GM18907 (cell line): ENCODE results near the gene NUAK1.
"Not testable (repeated sequence)": the region's sequence is repeated elsewhere in the genome, so short reads cannot be mapped to it uniquely, and the experiment has no call there.

ENCODE experiments used
- ATAC-seq: cut with Tn5 transposase; IDR thresholded peaks from one replicate; pipeline ENCODE4 v1.9.1; 2021; ENCODE audit warnings: mild to moderate bottlenecking, moderate library complexity; ENCODE audit not compliant: unreplicated experiment

Gene NUAK1

DNA sequence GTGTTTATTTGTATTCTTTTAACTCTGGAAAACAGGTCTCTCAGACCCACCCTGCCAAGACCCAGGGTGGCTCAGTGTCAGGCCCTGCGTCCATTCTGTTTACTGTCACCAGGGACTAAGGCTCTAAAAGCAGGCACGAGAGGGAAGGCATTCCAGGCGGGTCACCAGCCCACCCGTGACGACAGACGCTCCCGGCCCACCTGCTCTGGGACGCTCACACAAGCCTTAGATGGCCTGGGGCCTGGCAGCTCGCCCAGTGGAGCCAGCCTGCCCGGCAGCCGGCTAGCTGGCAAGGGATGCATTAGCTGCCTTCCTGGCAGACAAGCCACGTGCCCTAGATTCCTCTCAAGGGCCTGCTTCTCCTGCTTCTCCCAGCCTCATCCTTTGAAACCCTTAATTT is 9.2 kb upstream of the NUAK1 start:
- ATAC-seq: no peak

DNA sequence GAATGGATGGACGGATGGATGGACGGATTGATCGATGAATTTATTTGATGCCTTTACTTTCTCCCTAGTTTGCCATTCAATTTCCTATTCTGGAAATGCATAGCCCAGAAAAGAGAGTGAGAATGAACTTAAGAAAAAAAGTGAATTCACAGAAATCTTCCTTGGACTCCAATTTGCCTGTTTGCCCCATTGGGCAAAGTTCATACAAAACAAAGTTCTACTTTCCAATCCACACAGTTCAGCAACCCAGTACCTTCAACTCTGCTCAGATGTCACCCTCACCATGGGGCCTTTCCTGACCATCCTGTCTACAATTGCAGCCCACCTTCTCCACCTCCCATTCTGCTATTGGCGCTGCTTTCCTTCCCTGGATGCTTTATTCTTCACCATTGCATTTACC is 8.2 kb upstream of the NUAK1 start:
- ATAC-seq: no peak

DNA sequence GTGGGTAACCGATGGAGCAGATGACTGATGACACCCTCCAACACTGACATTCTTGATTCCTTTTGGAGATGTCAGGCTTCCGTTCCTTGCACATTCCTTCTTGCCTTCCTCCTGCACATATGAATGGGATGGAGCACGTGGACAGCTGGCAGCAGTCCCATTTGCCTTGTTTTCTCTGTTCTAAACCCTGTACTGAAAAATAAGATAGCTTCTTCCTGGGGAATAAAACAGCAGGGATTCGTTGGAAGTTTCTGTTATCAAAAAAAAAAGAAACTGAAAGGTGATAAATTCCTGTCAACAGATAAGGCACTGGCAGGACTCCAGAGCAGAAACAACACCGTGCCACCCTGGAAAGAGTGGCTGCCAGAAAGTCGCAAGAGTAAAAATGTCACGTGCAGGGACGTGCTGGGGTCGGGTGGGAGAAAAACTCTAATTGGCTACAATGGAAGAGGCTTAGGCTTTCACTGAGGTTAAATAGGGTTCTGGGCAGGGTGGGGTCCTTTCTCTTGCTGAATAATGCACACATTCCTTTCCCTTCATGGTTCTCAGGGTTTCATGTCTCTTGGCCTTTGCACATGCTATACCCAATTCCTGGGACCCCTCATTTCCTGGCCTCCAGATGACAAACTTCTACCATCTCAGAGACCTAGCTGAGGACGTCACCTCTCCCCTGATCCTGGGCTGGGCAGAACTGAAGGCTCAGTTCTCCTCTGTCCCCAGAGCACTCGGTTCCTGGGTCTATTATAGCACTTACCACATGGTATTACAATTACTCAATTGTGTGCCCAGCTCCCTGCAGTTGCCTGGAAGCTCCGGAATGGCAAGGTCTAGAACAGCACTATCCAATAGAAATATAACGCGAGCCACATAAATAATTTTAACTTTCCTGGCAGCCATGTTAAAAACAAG is 7.0 kb upstream of the NUAK1 start:
- no peak for ATAC-seq

DNA sequence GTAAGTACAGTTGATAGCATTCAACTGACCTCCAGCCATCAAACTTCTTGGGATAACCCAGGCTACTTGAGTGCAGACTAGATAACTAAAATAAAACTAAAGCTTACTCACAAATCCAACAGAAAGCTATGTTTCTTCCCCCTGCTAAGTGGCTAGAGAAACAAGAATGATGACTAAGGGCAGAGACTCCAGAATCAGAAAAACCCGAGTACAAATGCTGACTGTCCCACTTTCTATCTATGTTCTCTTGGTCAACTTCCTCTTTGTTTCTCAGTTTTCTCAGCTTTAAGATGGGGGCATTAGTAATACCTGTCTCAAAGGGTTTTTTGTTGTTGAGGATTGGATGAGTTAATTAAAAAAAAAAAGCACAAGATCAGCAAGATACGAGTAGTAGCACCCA is 6.1 kb upstream of the NUAK1 start:
- ATAC-seq: no peak

DNA sequence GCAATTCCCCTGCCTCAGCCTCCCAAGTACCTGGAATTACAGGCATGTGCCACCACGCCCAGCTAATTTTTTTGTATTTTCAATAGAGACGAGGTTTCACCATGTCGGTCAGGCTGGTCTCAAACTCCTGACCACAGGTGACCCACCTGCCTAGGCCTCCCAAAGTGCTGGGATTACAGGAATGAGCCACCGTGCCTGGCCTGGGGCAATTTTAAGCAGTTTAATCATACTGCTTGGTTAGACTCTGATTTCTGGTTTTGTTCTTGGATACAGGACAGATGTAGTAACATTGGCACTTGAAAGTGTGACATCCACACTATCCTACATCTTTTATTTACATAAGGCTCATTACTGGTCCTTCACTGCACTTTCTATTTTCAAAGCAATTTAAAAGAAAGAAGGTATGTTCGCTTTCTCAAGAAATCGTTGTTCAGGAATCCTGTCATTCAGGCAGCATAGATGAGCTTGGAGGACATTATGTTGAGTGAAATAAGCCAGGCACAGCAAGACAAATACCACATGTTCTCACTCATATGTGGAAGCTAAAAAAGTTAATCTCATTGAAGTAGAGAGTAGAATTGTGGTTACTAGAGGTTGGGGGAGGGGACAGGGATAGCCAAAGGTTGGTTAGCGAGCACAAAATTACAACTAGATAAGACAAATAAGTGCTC is 4.0 kb upstream of the NUAK1 start:
- ATAC-seq: no peak

DNA sequence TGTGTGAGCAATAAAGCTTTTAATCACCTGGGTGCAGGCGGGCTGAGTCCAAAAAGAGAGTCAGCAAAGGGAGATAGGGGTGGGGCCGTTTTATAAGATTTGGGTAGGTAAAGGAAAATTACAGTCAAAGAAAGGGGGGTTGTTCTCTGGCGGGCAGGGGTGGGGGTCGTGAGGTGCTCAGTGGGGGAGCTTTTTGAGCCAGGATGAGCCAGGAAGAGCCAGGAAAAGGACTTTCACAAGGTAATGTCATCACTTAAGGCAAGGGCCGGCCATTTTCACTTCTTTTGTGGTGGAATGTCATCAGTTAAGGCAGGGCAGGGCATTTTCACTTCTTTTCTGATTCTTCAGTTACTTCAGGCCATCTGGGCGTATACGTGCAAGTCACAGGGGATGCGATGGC is 3.2 kb upstream of the NUAK1 start:
- not testable (repeated sequence) for ATAC-seq

DNA sequence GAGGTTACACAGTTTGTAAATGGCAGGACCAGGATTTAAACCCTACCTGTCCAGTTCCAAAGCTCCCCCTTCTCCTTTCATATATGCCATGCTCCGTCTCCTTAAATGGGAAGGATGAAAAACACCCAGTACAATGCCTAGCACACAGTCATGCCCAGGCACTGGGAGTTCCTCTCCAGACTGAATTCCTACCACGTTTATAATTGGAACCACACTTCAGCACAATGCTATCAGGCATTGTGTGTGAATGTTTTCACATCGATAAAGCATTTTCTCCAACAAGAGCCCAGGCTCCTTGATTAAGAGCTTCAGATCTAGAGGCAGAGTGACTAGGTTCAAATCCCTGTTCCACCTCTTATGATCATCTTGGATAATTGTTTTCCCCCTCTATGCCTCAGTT is 2.7 kb upstream of the NUAK1 start:
- ATAC-seq: no peak

DNA sequence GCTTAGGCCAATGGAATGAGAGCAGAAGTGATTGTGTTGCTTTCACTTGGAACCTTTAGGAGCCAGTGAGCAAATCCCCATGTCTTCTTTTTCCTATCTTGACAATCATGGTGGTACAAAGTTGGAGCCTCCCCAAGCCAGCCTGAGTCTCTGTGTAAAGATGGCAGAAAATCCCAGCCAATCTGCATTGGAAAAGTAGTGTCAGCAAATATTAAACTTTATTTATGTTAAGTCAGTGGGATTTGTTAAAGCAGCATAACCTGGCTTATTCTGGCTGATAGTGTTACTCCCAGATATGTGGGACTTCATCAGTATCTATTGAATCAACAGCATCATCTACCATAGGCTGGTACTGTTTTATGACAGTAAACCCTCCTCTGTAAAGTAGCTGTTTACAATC is 2.2 kb upstream of the NUAK1 start:
- ATAC-seq: no peak

DNA sequence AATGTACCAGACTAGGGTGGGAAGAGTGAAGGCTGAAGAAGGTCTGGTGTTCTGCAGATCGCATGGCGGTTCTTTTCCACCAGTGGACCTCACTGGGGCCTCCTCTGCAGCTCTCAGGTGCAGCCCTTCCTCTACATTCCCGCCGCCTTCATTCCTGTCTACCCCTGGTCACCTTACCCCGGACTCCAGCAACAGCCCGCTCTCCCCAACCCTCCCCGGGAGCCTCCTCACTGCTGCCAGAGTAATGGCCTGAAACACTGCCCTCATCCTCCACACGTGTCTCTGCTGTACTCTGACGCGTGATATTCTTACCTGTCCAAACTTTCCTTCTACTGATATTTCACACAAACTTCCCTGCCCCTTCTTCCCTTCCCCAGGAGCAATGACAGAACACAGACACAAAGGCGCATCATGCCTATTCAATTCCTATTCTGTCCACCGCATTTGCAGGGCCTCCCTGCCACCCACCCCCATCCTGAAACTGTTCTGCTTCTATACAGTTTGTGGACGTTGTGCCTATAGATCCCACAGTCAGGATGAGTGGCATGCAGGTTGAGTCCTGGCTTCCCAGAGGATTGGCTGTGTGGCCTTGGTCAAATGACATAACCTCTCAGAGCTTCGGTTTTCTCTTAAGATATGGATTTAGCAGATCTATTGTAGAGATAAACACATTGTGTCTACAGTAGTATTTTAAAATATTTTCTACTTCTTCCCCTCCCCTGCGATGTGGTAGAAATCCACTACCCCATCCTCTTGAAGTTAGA is 1.7 kb upstream of the NUAK1 start:
- no peak for ATAC-seq

DNA sequence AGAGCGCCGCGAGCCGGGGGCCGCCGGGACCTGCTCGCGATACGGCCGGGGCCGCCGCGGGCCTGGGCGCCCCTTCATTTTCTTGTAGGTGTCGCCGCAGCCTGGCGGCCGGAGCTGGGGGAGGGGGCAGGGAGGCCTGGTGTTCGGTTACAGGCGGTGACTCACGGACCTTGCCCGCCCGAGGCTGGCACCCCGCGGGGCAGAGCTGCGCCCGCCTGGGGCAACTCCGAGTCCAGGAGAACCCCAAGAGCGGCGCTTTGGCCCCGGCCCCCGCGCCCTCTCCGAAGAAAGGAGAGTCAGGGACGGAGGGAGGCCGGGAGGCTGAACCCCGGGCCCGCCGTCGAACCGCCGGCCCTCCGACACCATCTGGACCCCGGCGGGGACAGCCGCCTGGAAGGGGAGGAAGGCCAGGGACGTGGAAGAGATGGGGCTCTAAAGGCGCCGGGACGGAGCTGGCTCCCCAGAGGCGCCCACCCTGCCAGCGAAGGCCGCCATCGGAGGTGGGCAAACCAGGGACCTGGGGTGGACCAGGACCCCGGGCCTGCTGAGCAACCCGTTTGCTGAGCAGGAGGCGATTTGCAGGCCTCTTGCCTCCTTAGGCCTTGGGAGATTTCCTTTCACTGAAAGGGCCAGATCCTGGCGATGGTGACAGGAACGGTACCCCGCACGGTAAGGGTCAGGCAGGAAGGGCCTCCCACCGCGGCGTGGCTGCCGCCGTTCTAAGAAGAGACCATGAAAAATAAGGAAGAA is 843 bp upstream of the NUAK1 start:
- no peak for ATAC-seq

DNA sequence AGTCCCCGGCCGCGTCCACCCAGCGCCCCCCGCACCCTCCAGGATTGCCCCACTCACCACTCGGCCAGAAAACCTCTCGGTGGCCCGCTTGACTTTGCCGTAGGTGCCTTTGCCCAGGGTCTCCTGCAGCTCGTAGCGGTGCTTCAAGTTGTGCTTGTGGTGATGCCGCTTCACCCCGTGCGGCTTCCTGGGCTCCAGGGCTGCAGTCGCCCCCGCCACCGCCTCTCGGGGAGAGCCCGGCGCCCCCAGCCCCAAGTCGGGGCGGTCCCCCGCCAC is 459 bp downstream of the NUAK1 start:
- ATAC-seq: no peak

DNA sequence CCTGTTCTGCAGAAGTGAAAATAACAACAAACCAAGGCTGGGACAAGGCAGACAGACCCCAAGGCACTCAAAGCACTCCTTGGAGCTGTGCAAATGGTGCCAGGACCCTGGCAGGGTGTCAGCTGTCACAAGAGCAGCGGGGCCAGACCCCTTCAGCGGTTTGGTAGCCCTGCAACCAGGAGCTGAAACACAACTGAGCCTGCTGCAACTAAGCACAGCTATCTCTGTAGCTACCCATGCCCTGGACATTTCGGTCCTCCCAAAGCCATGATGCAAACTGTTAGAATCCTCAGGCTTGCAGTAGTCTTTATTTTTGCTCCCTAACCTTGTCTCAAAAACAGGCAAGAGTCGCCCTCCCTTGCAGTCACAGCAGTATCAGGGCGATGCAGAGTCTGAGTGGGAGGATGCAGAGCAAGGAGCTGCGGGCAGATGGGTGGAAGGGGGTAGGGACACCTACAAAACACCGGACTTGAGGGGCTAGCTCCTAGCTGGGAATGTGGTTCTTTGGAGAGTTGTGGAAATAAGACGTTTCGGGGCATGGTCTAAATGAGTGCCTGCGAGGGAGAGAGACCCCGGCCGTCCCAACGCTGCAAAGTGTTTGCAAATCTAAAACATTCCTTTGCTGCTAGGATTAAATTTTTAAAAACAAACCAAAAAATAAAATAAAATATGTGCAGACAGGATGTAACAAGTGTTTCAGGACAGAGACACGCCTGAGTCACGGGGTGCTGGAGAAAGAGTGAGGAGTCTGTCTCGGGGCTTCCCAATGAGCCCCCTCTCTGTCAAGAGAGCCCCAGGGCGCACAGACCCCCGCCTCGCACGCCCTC is 1.0 kb downstream of the NUAK1 start:
- no peak for ATAC-seq

DNA sequence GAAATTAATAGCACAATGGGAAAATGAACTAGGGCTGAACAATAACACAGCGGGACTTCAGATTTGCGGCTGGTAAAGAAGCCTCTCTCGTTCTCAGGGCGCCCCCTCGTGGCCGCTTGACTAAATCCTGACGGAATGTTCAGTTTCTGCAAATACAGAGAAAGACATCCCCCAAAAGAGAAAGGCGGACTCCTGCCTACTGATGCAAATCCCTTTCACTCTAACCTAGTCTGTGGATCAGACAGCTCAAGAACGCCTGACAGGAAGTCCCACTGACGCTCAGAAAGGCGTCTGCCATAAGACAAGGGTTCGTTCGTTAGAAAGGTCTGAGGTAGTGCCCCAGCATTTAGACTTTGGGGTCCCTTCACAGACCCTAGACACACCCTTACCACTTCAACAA is 2.5 kb downstream of the NUAK1 start:
- no peak for ATAC-seq

DNA sequence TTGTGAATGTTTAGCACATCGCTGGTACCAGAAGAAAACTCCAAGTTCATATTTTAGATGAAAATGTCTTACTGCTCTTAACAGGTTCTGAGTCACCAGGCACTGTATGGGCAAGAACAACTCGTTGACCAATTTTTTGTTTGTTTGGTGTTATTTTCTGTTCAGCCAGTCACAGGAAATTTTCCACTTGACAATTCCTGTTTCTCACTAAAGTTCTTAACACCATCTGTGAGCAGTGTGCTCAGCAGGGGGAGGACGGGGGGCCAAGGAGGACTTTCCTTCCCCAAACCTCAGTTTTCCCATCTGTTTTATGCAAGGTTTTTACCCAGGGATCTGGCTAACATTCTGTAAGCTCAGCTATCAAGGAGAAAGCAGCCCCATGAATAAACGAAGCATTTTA is 3.0 kb downstream of the NUAK1 start:
- no peak for ATAC-seq

DNA sequence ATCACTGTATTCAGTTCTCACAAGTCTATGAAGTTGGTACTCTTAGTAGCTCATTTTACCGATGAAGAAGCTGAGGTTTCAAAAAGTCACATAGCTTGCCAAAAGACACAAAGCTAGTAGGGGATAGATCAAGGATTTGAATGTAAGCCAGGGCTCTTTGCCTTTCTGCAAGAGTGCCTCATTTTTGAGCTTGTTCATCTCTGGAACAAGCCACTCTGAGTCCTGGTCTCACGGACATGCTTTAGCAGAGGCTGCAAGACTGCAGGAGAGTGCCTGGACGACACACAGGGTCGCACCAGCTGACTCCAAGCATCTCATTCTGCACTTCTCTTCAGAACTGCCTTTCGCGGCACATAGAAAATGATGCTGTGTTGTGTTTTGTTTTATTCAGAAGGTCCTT is 3.7 kb downstream of the NUAK1 start:
- ATAC-seq: no peak

DNA sequence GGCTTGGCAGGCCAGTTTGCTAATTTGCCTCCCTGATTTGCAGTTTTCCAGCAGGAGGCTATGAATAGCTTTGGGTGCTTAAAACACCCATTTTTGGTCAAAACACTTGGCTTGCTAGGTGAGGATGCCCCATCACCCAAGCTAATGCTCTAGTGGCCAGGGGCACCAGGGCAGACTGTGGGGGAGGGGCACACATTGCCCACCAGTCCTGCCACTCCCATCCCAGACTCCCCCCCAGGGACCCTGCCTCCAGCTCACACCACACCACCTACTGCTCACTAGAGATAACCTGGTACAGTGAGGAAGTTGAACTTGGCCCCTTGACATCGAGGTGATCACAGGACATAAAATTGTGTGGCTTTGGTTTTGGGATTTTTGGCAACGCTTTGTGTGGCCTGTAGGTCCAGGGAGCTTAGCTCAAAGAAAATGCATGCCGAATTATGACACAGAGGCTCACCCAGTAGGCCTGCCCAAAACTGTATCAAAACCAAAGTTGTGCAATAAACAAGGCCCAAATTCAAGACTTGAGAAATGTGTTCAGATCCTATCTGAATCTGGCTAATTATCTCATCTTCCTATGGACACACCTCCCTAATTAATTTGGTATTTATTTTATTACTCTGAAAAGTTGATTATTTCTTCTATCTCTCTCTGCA is 4.3 kb downstream of the NUAK1 start:
- ATAC-seq: no peak

DNA sequence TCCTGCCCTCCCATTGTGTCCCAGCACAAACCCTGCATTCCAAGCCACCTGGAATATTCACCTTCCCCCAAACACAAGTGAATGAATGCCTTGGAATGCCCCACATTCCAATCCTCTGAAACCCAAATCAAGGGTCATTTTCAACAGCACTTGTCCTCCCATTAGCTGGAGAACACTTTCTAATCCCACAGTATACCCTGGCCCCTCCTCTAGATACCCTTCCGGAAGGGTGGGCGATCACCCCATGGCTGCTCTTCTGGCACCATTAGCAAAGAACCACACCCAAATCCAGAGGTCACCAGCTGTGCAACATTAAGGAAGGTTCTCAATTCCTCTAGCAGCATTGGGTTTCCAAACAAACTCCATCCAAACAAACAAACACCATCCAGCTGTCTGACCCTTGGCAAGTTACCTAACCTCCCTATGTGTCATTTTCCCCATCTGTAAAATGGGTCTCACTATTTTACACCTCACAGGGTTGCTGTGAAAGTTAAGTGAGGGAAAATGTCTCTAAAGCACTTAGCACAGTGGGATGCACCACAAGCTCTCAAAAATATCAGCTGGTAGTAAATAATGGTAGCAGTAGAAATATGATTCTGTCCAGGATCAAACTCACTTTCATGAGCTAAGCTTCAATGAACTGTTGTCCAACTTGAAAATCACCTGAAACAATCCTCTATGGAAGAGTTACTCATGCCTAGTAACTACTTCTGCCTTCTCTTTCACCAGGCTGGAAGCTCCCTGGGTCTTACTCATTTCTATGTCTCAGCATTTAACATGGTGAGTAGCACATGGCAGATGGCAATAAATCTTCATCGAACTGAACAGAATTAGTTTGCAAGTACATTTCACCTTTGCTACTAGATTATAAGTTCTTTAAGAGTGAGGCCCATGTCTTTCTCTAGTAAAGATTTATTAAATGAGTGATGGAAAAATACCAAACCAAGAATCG is 5.3 kb downstream of the NUAK1 start:
- ATAC-seq: no peak

DNA sequence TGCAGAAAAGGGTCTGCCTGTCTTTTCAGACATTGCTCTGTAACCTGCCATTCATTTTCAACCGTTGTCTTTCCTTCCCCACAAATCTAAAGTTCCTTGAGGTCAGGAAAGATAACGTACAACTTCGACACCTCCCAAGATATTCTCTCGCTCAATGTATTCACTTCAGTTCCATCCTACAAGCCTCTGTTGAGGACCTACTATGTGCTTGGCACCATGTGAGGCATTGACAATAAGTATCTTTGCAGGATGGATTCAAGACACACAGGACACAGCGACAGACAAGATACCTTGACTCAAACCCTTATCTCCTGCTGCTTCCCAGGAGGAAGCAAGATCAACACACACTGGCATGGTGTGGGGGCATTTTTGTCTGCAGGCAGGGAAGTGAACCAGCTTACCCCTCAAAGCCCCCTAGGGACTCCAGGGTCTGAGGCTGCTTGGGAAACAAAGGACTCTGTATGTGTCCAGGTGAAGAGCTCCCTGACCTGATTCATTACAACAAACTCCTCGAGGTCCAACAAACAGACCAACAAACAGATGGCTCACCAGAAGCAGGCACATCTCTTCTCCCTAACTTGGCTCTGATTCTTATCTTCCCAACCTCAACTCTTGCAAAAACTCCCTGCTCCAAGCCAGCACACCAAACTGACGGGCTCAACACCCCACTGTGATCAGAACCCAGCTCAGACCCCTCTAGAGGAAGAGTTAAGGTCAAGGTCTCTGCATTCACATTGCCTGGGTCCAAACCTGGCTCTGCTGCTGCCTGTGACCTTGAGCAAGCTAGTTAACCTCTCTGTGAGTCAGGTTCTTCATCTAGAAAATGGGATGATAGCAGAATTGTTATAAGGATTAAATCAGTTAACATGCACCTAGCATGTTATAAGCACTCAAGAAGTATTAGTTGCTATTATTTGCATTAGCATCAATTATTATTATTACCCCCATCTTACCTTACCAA is 6.3 kb downstream of the NUAK1 start:
- no peak for ATAC-seq
